BLaER1 (cell line): ENCODE results near the gene VPS41.

Experiments
- H3K27ac ChIP-seq: shearing (Covaris generic); formaldehyde crosslinking; 2 replicates; pipeline ENCODE4 v1.8.1; 2022
- H3K27me3 ChIP-seq: shearing (Covaris generic); formaldehyde crosslinking; 2 replicates; pipeline ENCODE4 v1.8.1; 2022
- H3K36me3 ChIP-seq: shearing (Covaris generic); formaldehyde crosslinking; 2 replicates; pipeline ENCODE4 v1.8.1; 2022
- H3K4me1 ChIP-seq: shearing (Covaris generic); formaldehyde crosslinking; 2 replicates; pipeline ENCODE4 v1.8.1; 2022
- H3K4me2 ChIP-seq: shearing (Covaris generic); formaldehyde crosslinking; 2 replicates; pipeline ENCODE4 v1.8.1; 2022
- H3K4me3 ChIP-seq: shearing (Covaris generic); formaldehyde crosslinking; 2 replicates; pipeline ENCODE4 v1.8.1; 2022
- H3K9ac ChIP-seq: shearing (Covaris generic); formaldehyde crosslinking; 2 replicates; pipeline ENCODE4 v1.8.1; 2022
- H3K9me3 ChIP-seq: shearing (Covaris generic); formaldehyde crosslinking; 2 replicates; pipeline ENCODE4 v1.8.1; 2022
- H4K20me1 ChIP-seq: shearing (Covaris generic); formaldehyde crosslinking; 2 replicates; pipeline ENCODE4 v1.8.1; 2022
- Cebpa-rat ChIP-seq: shearing (Covaris generic); IDR thresholded peaks from 2 replicates; pipeline ENCODE4 v1.8.1; 2022

The VPS41 gene

DNA sequence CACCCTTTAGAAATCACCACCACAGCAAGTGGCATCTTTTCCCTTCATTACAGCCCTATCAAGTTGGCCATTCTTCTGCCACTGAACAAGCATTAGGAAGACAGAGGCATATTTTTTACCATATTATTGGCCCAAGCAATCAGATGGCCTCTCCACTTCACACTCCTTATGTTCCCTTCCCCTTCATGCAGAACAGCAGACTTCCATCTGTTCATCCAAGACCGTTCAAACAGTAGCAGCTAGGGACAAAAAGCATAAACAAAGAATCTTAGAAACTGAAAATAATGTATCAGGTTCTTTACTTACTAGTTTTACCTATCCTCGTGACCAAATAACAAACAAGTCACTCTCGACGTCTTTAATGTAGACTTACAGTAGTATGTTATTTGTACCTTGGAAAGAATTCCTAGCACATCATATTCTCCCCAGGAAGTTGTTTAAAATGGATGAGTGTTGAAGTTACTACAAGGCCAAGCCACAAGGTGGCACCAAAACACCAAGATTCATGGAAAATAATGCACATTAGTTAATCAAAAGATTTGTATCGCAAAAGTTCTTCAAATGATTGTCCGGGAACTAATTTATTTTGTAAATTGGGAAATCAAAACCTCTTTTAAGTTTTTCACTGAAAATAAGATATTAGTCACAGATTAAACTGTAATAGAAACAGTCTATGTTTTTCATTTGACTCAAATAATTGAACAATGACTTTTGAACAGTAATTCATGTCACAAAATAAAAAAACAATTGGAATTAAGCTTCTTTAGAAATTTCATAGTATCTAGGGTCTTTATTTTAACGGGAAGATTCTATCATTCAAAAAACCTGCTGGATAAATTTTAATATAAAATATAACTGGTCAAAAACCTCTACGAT lies 112.1 kb downstream of the VPS41 start:
- no peaks in the 10 kb centered on the region for H3K9me3 ChIP-seq
- no peaks in the 10 kb centered on the region for H4K20me1 ChIP-seq
- no peak overlapping the region for H3K4me3 ChIP-seq
- no peak overlapping the region for H3K4me2 ChIP-seq
- H3K27ac ChIP-seq: no peak overlapping the region
- H3K9ac ChIP-seq: no peak overlapping the region
- no peaks in the 10 kb centered on the region for H3K27me3 ChIP-seq
- TF ChIP-seq Cebpa-rat: no peak
- H3K36me3 ChIP-seq: peaks cover 36% of the 10 kb centered on the region
- H3K4me1 ChIP-seq: peaks cover 8% of the 10 kb centered on the region; the same call in 1 of the 2 replicates

GRCh38 chr7:38795593-38795992 lies 113.4 kb downstream of the VPS41 start:
- Histone ChIP-seq H3K4me3 (no peak overlapping the region), H3K36me3 (peaks cover 43% of the 10 kb centered on the region), H3K4me2 (no peak overlapping the region), H3K9me3 (no peaks in the 10 kb centered on the region), H3K4me1 (peaks cover 8% of the 10 kb centered on the region; the same call in 1 of the 2 replicates), H4K20me1 (no peaks in the 10 kb centered on the region), H3K9ac (0 out of 2 replicates have a peak overlapping the region, but pooled peaks have one; percentile 1), H3K27me3 (no peaks in the 10 kb centered on the region), H3K27ac (no peak overlapping the region)
- no peak for TF ChIP-seq Cebpa-rat

DNA sequence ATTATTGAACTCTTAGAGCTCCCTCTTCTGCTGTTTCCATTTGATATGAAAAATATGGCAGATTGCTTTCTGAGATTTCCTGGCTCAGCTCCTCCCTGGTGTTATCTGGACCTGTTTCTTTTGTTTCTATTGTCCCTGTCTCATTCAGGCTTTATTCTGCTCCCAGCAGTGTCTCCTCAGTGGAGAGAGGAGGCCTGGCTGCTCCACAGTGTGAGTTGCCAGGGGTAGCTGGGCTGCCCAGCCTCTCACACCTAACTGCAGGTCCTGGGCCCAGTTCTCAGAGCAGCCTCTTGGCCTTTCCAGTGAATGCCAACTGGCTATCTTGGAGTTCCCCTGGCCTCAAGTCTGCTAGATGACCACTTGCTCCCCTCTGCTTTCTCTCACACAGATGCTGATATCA lies 127.0 kb downstream of the VPS41 start:
- H4K20me1 ChIP-seq: no peaks in the 10 kb centered on the region
- no peak overlapping the region for H3K4me2 ChIP-seq
- no peak overlapping the region for H3K9ac ChIP-seq
- H3K4me3 ChIP-seq: no peak overlapping the region
- peaks cover 11% of the 10 kb centered on the region for H3K36me3 ChIP-seq
- H3K4me1 ChIP-seq: no peaks in the 10 kb centered on the region
- no peak for TF ChIP-seq Cebpa-rat
- H3K27ac ChIP-seq: no peak overlapping the region
- no peaks in the 10 kb centered on the region for H3K9me3 ChIP-seq
- no peaks in the 10 kb centered on the region for H3K27me3 ChIP-seq

- Histone ChIP-seq H3K27ac (no peak overlapping the region), H3K4me1 (no peaks in the 10 kb centered on the region), H3K4me3 (no peak overlapping the region), H3K4me2 (no peak overlapping the region), H4K20me1 (no peaks in the 10 kb centered on the region), H3K36me3 (peaks cover 28% of the 10 kb centered on the region), H3K9ac (no peak overlapping the region), H3K27me3 (no peaks in the 10 kb centered on the region), H3K9me3 (no peaks in the 10 kb centered on the region)
- TF ChIP-seq Cebpa-rat: no peak
Measured at GRCh38 chr7:38777609-38778008, 131.4 kb downstream of the VPS41 start.

GRCh38 chr7:38775506-38776175 lies 133.3 kb downstream of the VPS41 start:
- Histone ChIP-seq H3K27ac (no peak overlapping the region), H3K36me3 (peaks cover 34% of the 10 kb centered on the region), H3K27me3 (no peaks in the 10 kb centered on the region), H3K4me3 (no peak overlapping the region), H4K20me1 (no peaks in the 10 kb centered on the region), H3K9ac (no peak overlapping the region), H3K9me3 (no peaks in the 10 kb centered on the region), H3K4me1 (no peaks in the 10 kb centered on the region), H3K4me2 (no peak overlapping the region)
- no peak for TF ChIP-seq Cebpa-rat

DNA sequence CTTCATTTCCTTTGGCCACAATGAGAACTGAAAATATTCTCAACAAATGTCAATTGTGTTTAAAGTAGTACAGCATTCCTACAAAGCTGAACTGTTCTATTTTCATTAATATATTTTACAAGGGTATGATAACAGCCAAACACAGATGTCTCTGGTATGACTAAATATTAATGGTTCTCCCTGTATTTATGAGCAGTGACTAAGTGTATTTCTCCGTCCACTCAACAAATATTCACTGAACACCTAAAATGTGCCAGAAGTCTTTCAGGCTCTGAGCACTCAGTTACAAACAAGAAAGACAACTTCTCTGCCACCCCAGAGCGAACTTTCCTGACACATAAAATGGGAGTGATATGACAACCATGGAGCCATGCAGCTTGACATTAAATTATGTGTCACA lies 135.6 kb downstream of the VPS41 start:
- no peaks in the 10 kb centered on the region for H3K27me3 ChIP-seq
- peaks cover 48% of the 10 kb centered on the region for H3K36me3 ChIP-seq
- H3K9me3 ChIP-seq: no peaks in the 10 kb centered on the region
- H3K27ac ChIP-seq: no peak overlapping the region
- H3K4me2 ChIP-seq: no peak overlapping the region
- no peak overlapping the region for H3K9ac ChIP-seq
- no peaks in the 10 kb centered on the region for H4K20me1 ChIP-seq
- no peak for TF ChIP-seq Cebpa-rat
- no peak overlapping the region for H3K4me3 ChIP-seq
- no peaks in the 10 kb centered on the region for H3K4me1 ChIP-seq

DNA sequence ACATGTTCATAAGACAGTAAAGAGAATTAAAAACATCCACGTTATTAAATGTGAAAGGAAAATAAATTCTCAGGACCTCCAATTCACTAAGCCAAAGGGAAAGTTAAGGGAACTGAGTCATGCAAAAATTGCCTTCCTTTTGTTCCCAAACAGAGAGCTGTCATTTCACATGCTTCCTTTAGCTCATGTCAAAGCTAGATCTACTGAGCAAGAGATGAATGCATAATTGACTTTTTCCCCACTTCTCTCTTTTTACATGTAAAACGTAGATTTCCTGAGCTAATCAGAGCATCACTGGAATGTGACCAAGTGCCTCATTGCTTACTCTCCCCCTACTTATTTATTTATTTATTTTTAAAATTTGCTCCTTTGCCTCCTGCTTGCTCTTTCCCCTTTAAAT lies 148.8 kb downstream of the VPS41 start:
- Histone ChIP-seq H3K4me3 (no peak overlapping the region), H4K20me1 (no peaks in the 10 kb centered on the region), H3K4me1 (no peaks in the 10 kb centered on the region), H3K36me3 (peaks cover 50% of the 10 kb centered on the region), H3K27me3 (no peaks in the 10 kb centered on the region), H3K9me3 (no peaks in the 10 kb centered on the region), H3K9ac (no peak overlapping the region), H3K4me2 (no peak overlapping the region), H3K27ac (no peak overlapping the region)
- TF ChIP-seq Cebpa-rat: no peak

DNA sequence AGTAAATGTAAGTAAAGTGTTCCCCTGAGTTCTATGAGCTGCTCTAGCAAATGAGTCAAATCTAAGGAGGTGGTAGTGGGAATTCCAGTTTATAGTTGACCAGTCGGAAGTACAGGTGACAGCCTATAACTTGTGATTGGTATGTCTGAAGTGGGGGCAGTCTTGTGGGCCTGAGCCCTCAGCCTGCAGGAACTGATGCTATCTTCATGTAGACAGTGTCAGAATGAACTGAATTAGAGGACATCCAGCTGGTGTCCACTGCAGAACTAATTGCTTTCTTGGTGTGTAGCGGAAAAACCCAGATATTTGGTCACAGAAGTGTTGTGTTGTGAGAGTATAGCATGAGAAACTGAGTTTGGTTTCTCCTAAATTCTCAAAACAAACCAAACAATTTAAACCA lies 150.0 kb downstream of the VPS41 start:
- peaks cover 55% of the 10 kb centered on the region for H3K36me3 ChIP-seq
- no peak overlapping the region for H3K4me2 ChIP-seq
- H4K20me1 ChIP-seq: no peaks in the 10 kb centered on the region
- no peaks in the 10 kb centered on the region for H3K4me1 ChIP-seq
- H3K27ac ChIP-seq: no peak overlapping the region
- no peak overlapping the region for H3K9ac ChIP-seq
- H3K27me3 ChIP-seq: no peaks in the 10 kb centered on the region
- TF ChIP-seq Cebpa-rat: no peak
- no peaks in the 10 kb centered on the region for H3K9me3 ChIP-seq
- no peak overlapping the region for H3K4me3 ChIP-seq

GRCh38 chr7:38757931-38758330 lies 151.1 kb downstream of the VPS41 start:
- no peak for TF ChIP-seq Cebpa-rat
- Histone ChIP-seq H3K27ac (no peak overlapping the region), H3K27me3 (no peaks in the 10 kb centered on the region), H3K4me2 (no peak overlapping the region), H3K4me3 (no peak overlapping the region), H3K9ac (no peak overlapping the region), H3K4me1 (no peaks in the 10 kb centered on the region), H3K9me3 (no peaks in the 10 kb centered on the region), H4K20me1 (no peaks in the 10 kb centered on the region), H3K36me3 (peaks cover 58% of the 10 kb centered on the region)

- H3K9ac ChIP-seq: no peak overlapping the region
- no peak overlapping the region for H3K27ac ChIP-seq
- no peaks in the 10 kb centered on the region for H3K27me3 ChIP-seq
- peaks cover 69% of the 10 kb centered on the region for H3K36me3 ChIP-seq
- no peak overlapping the region for H3K4me2 ChIP-seq
- no peak overlapping the region for H3K4me3 ChIP-seq
- H3K9me3 ChIP-seq: no peaks in the 10 kb centered on the region
- TF ChIP-seq Cebpa-rat: no peak
- H3K4me1 ChIP-seq: no peaks in the 10 kb centered on the region
- H4K20me1 ChIP-seq: no peaks in the 10 kb centered on the region
Measured at GRCh38 chr7:38756521-38756920, 152.5 kb downstream of the VPS41 start.
